NCI-H774 (cell line): ENCODE results near the gene COL26A1.

Source experiments
- DNase-seq: peaks from one replicate; lab custom pipeline; 2025; lab: John Stamatoyannopoulos, UW

The COL26A1 gene

GRCh38 chr7:101575721-101576120 is 213.0 kb downstream of the COL26A1 start:
- no peak for DNase-seq

- no peak for DNase-seq
Measured at GRCh38 chr7:101576998-101577397, 214.3 kb downstream of the COL26A1 start.

DNA sequence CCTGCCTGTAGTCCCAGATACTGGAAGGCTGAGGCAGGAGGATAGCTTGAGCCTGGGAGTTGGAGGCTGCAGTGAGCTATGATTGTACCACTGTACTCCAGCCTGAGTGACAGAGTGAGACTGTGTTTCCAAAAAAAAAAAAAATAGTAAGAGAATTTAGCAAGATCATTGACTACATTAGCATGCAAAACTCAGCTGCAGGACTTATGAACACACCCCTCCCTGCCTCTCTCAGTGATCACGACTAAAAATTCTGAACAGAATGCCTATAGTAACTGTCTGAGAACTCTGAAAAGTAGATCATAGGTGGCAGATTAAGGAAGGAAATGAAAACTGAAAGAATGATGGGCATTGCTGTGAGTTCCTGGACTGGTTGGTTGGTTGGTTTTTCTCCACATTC is 215.9 kb downstream of the COL26A1 start:
- DNase-seq, result no peak

DNA sequence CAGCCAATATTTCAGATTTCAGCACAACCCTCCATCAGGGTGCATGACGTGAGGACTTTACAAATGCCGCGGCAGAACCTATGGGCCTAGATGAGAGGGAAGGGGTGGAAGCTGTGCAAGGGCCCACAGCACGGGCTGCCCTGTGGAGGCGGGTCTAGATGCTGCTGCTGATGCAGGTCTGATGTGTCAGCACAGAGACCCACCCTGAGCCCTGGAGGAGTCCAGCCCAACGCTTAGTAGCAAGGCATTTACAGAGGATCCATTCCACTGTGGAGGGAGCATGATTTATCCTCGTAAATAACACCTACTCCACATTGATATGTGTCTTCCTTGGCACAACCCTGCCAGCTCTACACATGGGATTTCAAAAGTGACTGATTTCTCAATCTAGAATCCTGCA is 217.9 kb downstream of the COL26A1 start:
- no peak for DNase-seq

DNA sequence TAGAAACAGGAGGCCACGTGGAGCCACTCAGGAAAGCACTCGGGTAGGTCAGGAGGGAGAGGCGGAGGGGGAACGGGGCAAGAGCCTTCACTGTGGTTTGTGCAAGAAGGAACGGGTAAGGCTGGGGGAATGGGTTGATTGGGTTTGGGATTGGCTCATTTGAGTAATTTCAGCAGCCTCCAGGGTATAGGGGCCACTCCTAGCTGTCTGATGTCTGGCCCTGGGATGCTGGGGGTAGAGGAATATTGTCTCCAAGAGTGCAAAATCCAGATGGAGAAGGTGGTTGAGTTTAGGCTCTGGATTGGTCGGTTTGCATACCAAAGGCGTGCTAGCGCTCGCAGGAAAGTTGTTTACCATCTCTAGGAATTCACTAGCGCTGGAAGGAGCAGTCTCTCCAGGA is 219.2 kb downstream of the COL26A1 start:
- DNase-seq, result no peak

- no peak for DNase-seq
Measured at GRCh38 chr7:101582971-101583370, 220.3 kb downstream of the COL26A1 start.

DNA sequence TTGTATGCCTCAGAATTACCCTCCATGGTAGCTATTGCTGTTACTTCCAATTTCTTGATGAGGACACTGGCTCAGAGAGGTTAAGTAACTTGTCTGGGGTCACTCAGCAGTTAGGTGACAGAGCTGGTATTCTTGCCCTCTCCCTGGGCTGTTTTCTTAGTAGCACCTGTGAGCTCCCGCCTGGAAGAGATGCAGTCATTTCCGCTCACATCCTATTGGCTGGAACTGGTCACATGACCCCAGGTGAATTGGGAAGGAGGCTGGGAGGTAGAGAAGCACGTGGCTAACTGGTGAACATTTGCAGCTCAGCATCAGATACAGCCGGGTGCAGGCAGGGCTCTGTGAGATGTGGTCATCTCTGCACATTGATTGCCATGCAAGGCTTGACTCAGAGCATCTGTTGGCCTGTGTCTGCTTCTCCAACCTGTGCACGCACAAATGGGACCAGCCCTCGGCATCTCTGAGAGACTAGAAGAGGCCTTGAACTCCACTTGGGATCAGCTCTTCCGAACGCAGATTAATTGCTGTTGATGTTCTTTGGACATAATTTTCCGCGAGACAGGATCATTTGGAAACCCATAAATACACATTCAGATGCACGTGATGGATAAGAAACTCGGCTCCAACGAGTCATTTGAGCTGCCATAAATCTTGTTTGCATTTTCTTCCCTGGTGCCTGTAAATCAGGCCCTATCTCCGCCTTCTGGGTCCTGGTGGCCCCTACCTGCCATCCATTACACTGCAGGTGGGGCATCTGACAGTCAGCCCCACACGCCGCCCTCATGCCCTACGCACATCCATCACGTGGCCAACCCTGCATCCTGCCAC is 223.6 kb downstream of the COL26A1 start:
- DNase-seq, result no peak

- DNase-seq, result no peak
Measured at GRCh38 chr7:101586906-101587677, 224.4 kb downstream of the COL26A1 start.

DNA sequence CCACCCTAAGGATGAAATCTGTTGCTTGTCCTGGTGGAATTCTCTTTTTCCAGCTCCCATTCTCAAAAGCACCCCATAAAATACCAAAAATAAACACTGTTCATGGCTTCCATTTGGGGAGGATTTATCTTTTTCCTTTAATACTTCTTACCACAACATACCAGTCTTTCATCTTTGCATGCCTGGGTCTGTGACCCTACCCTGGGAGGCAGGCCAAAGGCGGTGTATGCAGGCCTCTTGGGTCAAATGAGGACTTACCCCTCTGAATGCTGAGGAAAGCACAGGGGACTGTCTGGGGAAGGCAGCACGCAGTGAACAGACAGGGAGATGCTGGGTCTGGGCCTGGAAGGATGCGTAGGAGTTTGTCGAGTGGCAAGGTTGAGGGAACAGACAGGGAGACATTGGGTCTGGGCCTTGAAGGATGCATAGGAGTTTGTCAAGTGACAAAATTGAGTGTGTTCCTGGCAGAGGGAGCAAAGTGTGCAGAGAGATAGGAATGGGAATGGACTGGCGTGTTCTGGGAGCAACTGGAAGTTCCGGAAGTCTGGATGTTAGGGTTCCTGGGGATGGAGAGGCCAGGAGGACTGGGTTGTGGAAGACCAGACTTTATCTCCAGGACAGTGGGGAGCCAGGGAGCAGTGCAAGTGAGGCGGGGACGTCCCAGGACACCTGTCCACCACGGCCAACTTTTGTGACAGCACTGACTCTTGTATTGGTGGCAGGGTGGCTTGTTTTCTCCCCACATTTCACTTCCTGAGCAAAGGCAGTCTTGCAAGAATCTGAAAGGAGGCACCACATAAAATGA is 225.7 kb downstream of the COL26A1 start:
- DNase-seq, result no peak

DNA sequence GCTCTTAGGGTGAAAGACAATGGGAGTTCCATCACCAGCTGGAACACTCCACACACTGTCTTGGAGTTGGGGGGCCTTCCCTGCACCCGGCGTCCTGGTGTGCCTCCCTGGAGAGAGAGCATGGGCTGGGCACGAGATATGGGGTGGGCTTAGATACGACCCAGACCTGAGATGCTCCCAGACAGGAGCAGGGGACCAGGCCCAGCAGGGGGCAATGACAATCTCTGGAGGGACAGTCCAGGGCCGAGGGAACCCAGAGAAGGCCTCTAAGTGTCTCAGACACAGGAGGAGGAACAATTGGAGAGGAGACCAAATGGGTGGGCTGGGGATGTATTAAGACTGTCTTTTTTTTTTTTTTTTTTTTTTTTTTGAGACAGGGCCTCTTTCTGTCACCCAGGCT is 226.4 kb downstream of the COL26A1 start:
- DNase-seq, result no peak

DNA sequence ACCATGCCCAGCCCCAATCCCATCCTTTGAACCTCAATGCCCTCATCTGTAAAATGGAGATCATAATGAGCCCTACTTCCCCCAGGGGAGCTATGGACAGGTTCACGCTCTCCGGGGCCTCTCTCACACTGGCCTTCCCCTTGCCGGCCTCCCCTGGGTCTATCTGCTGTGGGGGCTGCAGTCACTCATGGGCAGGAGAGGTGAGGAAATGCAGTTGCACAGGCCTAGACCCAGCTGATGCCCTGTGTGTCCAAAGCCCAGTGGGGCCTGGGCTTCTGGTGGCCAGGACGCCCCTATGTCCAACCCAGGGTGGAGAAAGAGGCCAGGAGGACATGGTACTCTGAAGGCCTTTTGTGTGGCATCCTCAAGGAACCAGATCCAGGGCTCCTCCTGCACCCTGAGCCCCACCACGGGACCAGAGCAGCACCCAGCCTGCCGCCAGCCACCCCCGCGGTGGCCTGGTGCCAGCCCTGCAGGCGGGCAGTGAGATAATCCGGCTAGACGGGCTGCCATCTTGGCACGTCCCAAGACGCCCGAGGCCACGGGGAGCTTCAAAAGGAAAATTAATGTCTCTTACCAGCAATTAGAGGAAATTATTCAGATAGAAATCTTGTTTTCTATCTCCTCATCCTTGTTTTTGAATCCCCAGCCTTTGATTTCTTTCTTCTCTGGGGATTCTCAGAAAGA is 227.4 kb downstream of the COL26A1 start:
- DNase-seq, result no peak

- DNase-seq, result no peak
Measured at GRCh38 chr7:101590663-101591435, 228.2 kb downstream of the COL26A1 start.

- DNase-seq, result no peak
Measured at GRCh38 chr7:101591504-101591903, 228.8 kb downstream of the COL26A1 start.

- no peak for DNase-seq
Measured at GRCh38 chr7:101593556-101593955, 230.9 kb downstream of the COL26A1 start.

GRCh38 chr7:101594790-101595189 is 232.1 kb downstream of the COL26A1 start:
- no peak for DNase-seq

GRCh38 chr7:101595246-101595645 is 232.6 kb downstream of the COL26A1 start:
- no peak for DNase-seq

DNA sequence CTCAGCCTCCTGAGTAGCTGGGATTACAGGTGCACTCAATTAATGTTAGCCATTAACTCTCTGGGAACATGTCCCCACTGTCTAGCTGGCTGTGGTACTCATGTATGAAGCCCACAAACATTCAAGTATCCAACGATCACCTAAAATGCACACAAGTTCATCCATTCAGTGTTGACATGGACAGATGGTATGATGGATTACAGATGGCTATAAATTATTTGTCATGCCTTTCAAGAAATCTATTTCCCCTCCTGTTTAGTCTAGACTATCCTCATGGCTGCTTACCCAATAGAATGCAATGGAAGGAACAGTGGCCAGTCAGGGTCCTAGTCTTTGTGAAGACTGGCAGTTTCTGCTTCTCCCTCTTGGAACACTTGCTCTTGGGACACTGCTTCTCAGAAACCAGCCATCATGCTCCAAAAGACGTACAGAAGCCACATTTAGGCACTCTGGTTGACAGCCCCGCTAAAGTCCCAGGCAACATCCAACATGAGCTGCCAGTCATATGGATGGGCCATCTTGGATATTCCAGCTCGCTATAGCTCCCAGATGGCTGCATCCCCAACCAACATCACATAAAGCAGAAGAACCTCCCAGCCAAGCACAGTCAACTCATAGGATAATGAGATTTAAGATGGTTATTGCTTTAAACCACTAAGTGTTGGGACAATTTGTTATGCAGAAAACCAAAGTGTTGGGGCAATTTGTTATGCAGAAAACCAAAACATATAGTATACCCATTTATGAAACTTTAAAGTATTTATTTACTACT is 233.3 kb downstream of the COL26A1 start:
- DNase-seq, result no peak

GRCh38 chr7:101596898-101597297 is 234.2 kb downstream of the COL26A1 start:
- no peak for DNase-seq

GRCh38 chr7:101597941-101598340 is 235.3 kb downstream of the COL26A1 start:
- no peak for DNase-seq

DNA sequence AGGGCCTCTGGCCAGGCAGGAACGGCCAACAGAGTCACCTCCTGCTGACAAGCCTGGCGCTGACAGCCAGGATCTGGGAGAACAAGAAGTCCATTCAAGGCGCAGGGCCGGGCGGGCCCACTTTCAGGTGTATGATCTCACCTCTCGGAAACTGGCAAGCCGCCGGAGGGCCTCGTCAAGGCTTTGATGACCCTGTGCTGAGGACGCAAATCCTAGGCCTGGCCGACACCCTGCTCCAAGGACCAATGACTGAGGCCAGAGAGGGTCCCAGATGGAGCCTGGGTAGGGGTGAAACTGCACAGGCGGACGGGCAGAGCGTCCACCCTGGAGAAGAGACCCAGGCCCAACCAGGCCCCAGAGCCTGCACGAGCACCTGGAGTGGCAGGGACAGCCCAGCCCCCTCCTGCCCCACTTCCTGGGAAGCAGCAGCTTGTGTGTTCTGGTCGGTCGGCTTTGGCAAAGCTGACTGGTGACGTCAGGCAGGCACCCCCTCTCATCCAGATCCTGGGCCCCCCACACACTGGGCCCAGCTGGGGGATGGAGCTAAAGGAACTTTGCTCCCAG is 235.8 kb downstream of the COL26A1 start:
- no peak for DNase-seq
